SU-DHL-6 (cell line): ENCODE data around the gene AKNA.

Source experiments
- H2AFZ ChIP-seq: fragments of 200-600 bp; sonication (generic); 2 replicates; pipeline ENCODE4 v1.6.1; 2014; ENCODE audit warnings: low read depth, mild to moderate bottlenecking, moderate library complexity, mixed read lengths, antibody characterized with exemption, low read length; ENCODE audit not compliant: severe bottlenecking
- H3F3A ChIP-seq: fragments of 200-600 bp; shearing (Covaris generic); 2 replicates; pipeline ENCODE4 v1.6.0; 2016; ENCODE audit warnings: antibody characterized with exemption, mild to moderate bottlenecking; ENCODE audit not compliant: insufficient read depth
- H3K27ac ChIP-seq: fragments of 200-600 bp; sonication (generic); 2 replicates; pipeline ENCODE4 v1.5.1; 2016; ENCODE audit warnings: low read depth, mild to moderate bottlenecking, low read length, moderate library complexity, mixed read lengths
- H3K27me3 ChIP-seq: fragments of 200-600 bp; sonication (generic), shearing (Covaris generic); 2 replicates; pipeline ENCODE4 v1.6.0; 2014; ENCODE audit warnings: mild to moderate bottlenecking, low read length
- H3K36me3 ChIP-seq: fragments of 200-600 bp; sonication (generic); 2 replicates; pipeline ENCODE4 v1.6.1; 2014; ENCODE audit warnings: mild to moderate bottlenecking, low read length, mixed read lengths
- H3K4me2 ChIP-seq: fragments of 300-600, 200-600 bp; shearing (Covaris generic), sonication (generic); 2 replicates; pipeline ENCODE4 v1.6.0; 2014; ENCODE audit warnings: low read length, low read depth, mild to moderate bottlenecking; ENCODE audit not compliant: poor library complexity, severe bottlenecking
- H3K4me3 ChIP-seq: fragments of 200-600 bp; sonication (generic); 2 replicates; pipeline ENCODE4 v1.5.1; 2014; ENCODE audit warnings: antibody characterized with exemption, low read length, mild to moderate bottlenecking, mixed read lengths; ENCODE audit not compliant: insufficient read depth, poor library complexity, severe bottlenecking
- H3K79me2 ChIP-seq: fragments of 200-600 bp; sonication (generic); 2 replicates; pipeline ENCODE4 v1.6.1; 2014; ENCODE audit warnings: mild to moderate bottlenecking, low read length, moderate library complexity; ENCODE audit not compliant: insufficient read depth
- H3K9ac ChIP-seq: fragments of 200-600 bp; sonication (generic); 2 replicates; pipeline ENCODE4 v1.7.0; 2014; ENCODE audit warnings: mild to moderate bottlenecking, low read length
- H3K9me2 ChIP-seq: fragments of 200-600 bp; sonication (generic); replicated peaks from 2 replicates; pipeline ENCODE4 v1.6.1; 2014; ENCODE audit warnings: low read length; ENCODE audit not compliant: insufficient read depth
- H3K9me3 ChIP-seq: fragments of 200-600 bp; sonication (generic); 2 replicates; pipeline ENCODE4 v1.6.1; 2014; ENCODE audit warnings: low read length, mixed read lengths; ENCODE audit not compliant: insufficient read depth
- H4K20me1 ChIP-seq: fragments of 200-600 bp; sonication (generic); 2 replicates; pipeline ENCODE4 v1.6.1; 2014; ENCODE audit warnings: low read depth, mild to moderate bottlenecking, antibody characterized with exemption, low read length, moderate library complexity, mixed read lengths
- CTCF ChIP-seq: fragments of 200-600 bp; sonication (generic); IDR thresholded peaks from one replicate; pipeline ENCODE4 v1.5.1; 2017; ENCODE audit warnings: antibody characterized with exemption, mild to moderate bottlenecking, low read length, moderate library complexity; ENCODE audit not compliant: insufficient read depth, poor library complexity, severe bottlenecking
- EZH2phosphoT487 ChIP-seq: fragments of 200-600 bp; sonication (generic), shearing (Covaris generic); conservative IDR thresholded peaks from 2 replicates; pipeline ENCODE4 v1.6.1; 2018; ENCODE audit warnings: mild to moderate bottlenecking, antibody characterized with exemption, low read length, moderate library complexity, mixed read lengths

AKNA gene

DNA sequence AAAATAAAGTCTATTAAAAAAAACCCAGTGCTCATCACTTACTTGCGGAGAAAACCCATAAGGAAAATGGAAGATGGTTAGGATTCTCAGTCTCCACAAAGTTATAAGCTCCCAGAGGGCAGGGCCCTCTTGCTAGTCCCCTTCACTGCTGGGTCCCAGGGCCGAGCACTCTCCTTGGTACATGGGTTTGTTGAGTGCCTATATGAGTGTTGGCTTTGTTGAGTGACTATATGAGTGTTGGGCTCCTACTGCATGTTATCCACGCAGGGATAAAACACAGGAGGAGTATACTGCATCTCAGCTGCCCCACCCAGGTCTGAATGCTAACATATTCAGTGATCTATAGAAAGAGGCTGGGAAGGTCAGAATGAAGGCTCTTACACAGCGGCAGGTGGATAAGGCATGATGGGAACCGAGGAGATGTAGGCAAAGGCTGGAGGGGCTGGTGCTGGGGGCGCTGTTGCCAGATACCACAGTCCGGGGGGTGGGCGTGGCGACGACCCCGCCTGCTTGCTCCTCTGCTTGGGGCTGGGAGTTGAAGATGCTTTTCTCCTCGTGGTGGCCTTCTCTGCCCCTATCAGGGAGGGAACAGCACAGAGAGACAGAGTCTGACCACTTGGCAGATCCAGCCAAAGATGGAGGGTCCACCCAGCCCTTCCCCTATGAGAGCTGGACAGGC lies 46.5 kb downstream of the AKNA start:
- H4K20me1 ChIP-seq: no peaks in the 10 kb centered on the region
- no peak for TF ChIP-seq CTCF
- no peak for TF ChIP-seq EZH2phosphoT487
- no peak overlapping the region for H3K27ac ChIP-seq
- H3K36me3 ChIP-seq: peaks cover 30% of the 10 kb centered on the region
- H3K27me3 ChIP-seq: no peaks in the 10 kb centered on the region
- no peaks in the 10 kb centered on the region for H3K79me2 ChIP-seq
- no peaks in the 10 kb centered on the region for H3K9me2 ChIP-seq
- H3K4me3 ChIP-seq: no peak overlapping the region
- no peaks in the 10 kb centered on the region for H3K9me3 ChIP-seq
- H3F3A ChIP-seq: 0 out of 2 replicates have a peak, but pooled peaks cover 8% of the 10 kb centered on the region
- no peak overlapping the region for H2AFZ ChIP-seq
- no peak overlapping the region for H3K9ac ChIP-seq
- no peak overlapping the region for H3K4me2 ChIP-seq

GRCh38 chr9:114339130-114339908 lies 48.5 kb downstream of the AKNA start:
- Histone ChIP-seq H3K9me2 (no peaks in the 10 kb centered on the region), H3K9ac (no peak overlapping the region), H3K27me3 (no peaks in the 10 kb centered on the region), H3K4me3 (no peak overlapping the region), H2AFZ (no peak overlapping the region), H3K9me3 (no peaks in the 10 kb centered on the region), H3K79me2 (no peaks in the 10 kb centered on the region), H3F3A (0 out of 2 replicates have a peak, but pooled peaks cover 8% of the 10 kb centered on the region), H3K27ac (no peak overlapping the region), H3K4me2 (no peak overlapping the region), H3K36me3 (peaks cover 30% of the 10 kb centered on the region), H4K20me1 (no peaks in the 10 kb centered on the region)
- TF ChIP-seq CTCF (peak; percentile 87), EZH2phosphoT487 (no peak)

GRCh38 chr9:114338187-114338586 lies 49.6 kb downstream of the AKNA start:
- H3K9me3 ChIP-seq: no peaks in the 10 kb centered on the region
- H3K9me2 ChIP-seq: no peaks in the 10 kb centered on the region
- H4K20me1 ChIP-seq: no peaks in the 10 kb centered on the region
- TF ChIP-seq CTCF: no peak
- no peak for TF ChIP-seq EZH2phosphoT487
- 0 out of 2 replicates have a peak, but pooled peaks cover 8% of the 10 kb centered on the region for H3F3A ChIP-seq
- no peak overlapping the region for H3K4me2 ChIP-seq
- H3K36me3 ChIP-seq: peaks cover 27% of the 10 kb centered on the region
- H3K27me3 ChIP-seq: no peaks in the 10 kb centered on the region
- H2AFZ ChIP-seq: no peak overlapping the region
- no peak overlapping the region for H3K9ac ChIP-seq
- no peaks in the 10 kb centered on the region for H3K79me2 ChIP-seq
- H3K4me3 ChIP-seq: no peak overlapping the region
- H3K27ac ChIP-seq: no peak overlapping the region
